ENCODE data around the gene SSNA1.
A peak's percentile ranks its signal among the peaks of the same experiment; 100 is the strongest.
"Not testable (repeated sequence)": the region's sequence is repeated elsewhere in the genome, so short reads cannot be mapped to it uniquely, and the experiment has no call there.

SSNA1 gene

DNA sequence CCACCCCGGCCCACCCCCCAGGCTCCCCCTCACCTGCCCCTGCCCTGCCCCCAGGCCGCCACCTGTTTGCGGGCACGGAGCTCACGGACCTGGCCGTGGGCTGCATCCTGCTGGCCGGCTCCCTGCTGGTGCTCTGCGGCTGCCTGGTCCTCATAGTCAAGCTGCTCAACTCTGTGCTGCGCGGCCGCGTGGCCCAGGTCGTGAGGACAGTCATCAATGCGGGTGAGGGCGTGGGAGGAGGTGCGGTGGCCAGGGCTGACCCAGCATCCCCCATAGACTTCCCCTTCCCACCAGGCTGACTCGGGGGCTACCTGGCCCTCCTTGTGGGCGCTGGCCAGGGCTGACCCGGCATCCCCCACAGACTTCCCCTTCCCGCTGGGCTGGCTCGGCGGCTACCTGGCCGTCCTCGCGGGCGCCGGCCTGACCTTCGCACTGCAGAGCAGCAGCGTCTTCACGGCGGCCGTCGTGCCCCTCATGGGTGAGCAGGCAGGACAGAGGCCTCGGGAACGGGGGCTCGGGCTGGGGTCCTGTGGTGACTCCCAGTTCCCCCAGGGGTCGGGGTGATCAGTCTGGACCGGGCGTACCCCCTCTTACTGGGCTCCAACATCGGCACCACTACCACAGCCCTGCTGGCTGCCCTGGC, 45.7 kb downstream of the SSNA1 start:
- DNase-seq = no peak

DNA sequence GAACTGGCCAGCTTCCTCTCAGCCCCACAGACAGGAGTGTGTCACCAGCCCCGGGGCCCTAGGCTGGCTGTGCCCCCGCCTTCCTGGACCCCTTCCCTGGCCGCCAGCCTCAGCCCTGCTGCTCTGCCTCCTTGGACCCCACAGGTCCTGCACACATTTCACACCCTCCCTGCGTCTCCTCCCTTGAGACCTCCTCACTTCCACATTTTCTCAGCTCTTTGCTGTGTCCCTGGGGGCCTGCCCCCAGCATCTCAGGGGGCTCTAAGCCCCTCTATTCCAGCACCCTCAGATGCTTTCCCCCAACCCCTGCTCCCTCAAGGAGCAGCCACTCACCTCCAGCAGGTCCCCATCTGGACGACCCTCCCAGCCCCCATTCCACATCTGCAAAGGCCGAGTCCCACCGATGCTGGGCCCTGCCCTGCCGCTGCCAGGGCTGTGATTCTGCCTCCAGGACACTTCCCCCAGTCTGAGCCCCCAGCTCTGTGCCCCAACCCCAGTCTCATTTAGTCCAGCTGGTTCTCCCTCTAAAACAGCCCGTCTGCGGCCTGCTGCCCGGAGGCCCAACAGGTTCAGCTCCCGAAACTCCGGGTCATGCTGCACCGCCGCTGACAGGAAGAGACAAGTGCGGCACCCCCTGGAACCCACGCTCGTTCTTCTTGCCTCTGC, 46.4 kb downstream of the SSNA1 start:
- no peak for DNase-seq

GRCh38 chr9:137235424-137236237, 47.2 kb downstream of the SSNA1 start:
- no peak for DNase-seq

DNA sequence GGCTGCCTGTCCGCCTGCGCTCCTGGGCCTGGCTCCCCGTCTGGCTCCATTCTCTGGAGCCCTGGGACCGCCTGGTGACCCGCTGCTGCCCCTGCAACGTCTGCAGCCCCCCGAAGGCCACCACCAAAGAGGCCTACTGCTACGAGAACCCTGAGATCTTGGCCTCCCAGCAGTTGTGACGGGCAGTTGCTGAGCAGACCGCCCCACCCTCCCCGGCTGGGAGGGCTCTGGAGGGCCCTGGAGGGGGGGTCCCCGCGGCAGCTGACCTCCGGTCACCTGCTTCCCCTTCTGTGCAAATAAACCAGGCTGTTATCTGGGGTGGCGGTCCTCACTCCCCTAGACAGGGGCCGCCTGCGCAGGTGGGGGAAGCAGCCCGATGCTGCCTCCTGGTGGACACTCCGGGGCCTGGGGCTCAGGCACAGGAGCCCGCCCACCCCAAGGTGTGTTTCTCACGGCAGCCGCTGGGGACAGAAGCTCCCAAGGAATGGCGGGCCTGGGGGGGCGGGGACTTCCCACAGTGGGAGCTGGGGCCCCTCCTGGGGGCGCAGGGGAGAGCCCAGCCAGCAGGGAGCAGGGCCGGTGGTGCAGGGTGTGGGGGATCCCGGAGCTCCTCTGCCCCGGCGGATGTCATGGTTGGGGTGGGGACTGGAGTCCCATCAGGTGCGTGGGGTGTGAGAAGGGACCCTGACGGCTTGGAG, 47.9 kb downstream of the SSNA1 start:
- peak; percentile 91 for DNase-seq

- DNase-seq = peak; percentile 59
Measured at GRCh38 chr9:137236936-137237421, 48.5 kb downstream of the SSNA1 start.

DNA sequence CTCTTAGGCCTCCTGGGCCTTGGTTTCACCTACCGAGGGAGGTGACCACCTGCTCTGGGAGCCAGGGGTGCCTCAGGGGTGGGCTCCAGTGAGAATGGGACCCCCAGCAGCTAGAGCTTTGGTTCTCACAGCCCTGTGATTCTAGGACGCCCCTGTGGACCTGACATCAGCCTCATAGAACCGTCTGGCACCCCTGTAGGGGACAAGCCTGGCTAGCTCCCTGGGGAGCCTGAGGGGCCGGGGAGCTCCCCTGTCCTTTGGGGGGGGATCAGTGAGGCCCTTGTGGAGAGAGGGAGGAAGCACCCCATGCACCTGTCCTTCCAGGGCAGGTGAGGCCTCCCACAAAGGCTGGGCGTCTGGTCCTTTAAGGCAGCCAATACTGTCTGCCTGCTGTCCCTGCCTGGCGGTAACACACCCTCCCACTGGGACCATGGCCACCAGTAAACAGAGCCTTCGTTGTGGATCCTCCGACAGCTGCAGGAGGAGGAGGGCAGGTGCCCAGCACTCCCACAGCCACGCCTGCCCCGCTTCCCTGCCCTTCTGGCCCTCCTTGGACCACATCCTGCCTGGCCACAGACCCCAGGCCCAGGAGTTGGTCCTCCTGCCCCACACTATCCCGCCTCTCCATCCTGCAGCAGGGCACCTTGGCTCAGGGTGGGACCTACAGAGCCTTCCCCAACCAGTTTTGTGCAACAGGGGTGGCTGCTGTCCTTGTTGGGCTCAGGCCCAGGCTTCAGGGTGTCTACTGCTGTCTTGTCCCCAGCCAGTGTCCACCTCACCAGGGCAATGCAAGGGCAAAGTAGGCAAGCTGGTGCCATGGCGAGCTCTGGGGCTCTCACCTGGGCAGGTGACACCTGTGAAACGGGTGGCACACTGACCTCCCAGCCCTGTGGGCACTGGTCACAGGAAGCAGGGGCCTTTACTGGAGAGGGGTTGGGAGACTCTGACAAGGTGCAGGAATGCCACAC, 49.6 kb downstream of the SSNA1 start:
- DNase-seq = peak; percentile 86

GRCh38 chr9:137239541-137240200, 51.2 kb downstream of the SSNA1 start:
- not testable (repeated sequence) for DNase-seq

Measured in NCI-H345 (cell line).